Progenitor cell of endocrine pancreas (in vitro differentiated cells): ENCODE data around the gene LIPC. TPM values are rescaled to one million over a fixed set of nuclear protein-coding genes. Genes with fewer than 3 reads are reported as not detected.

Source experiments
- DNase-seq: peaks from one replicate; pipeline ENCODE4 v3.0.0; 2021; ENCODE audit warnings: low spot score; ENCODE audit not compliant: unreplicated experiment
- H3K27ac Mint-ChIP-seq: 2 replicates; pipeline ENCODE4 v1.8.0; 2021; ENCODE audit warnings: mild to moderate bottlenecking, moderate library complexity, mixed read lengths
- H3K27me3 Mint-ChIP-seq: 2 replicates; pipeline ENCODE4 v1.8.0; 2021; ENCODE audit warnings: mixed read lengths
- H3K36me3 Mint-ChIP-seq: 2 replicates; pipeline ENCODE4 v1.8.0; 2022; ENCODE audit warnings: mixed read lengths; ENCODE audit not compliant: insufficient read depth
- H3K4me1 Mint-ChIP-seq: 2 replicates; pipeline ENCODE4 v1.8.0; 2021; ENCODE audit warnings: low read depth, mixed read lengths
- H3K4me3 Mint-ChIP-seq: 2 replicates; pipeline ENCODE4 v1.8.0; 2021; ENCODE audit warnings: low read depth, mild to moderate bottlenecking, moderate library complexity, mixed read lengths
- H3K9me3 Mint-ChIP-seq: 2 replicates; pipeline ENCODE4 v1.8.0; 2021; ENCODE audit warnings: low read depth, mixed read lengths
- total RNA-seq: library from RNA; stranded (reverse); gene quantifications from 2 replicates; pipeline ENCODE4 v1.2.1, GENCODE V29; 2021
- TF ChIP-seq, protein P1 (sequence below): fragments of 200-600 bp; sonication (generic); IDR thresholded peaks from one replicate; pipeline ENCODE4 v1.5.0; 2021; ENCODE audit warnings: antibody characterized with exemption, mild to moderate bottlenecking; ENCODE audit not compliant: unreplicated experiment

Gene LIPC
- total RNA-seq, 1 donor from 2014 or later = 5.9 TPM

DNA sequence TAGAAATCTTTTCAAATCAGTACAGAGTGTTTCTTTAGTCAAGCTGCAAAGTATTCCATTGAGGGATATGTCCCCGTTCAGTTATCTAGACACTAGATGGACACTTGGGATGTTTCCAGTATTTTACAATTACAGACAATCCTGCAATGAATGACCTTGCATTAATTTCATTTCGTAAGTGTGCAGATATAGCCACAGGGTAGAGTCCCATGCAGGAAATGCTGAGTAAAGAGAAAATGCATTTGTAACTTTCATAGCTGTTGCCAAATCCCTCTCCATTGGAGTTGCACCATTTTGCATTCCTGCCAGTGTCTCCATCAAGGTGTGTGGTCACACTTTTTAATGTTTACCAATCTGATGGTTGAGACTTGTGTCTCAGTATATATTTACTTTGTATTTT lies 92.5 kb downstream of the LIPC start:
- no peak overlapping the region for H3K4me3 Mint-ChIP-seq
- H3K9me3 Mint-ChIP-seq = no peaks in the 10 kb centered on the region

DNA sequence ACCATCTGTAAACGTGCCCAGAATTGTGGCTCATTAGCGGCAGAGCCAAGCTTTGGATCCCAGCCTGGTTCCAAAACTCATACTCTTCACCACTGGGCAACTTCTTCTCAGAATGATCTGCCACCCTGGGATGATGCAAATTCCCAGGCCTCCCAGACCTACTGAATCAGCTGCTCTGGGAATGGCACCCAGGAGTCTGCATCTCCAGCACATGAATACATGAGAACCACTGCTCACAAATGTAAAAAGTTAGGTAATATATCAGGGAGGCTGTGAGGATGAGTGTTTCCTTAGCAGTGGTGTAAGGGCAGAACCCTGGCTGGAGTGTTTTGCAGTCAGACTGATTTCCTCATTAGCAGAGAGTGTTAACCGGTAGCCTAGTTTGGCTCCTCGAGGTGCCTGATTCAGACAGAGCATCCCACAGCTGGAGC lies 94.2 kb downstream of the LIPC start:
- no peak overlapping the region for H3K27ac Mint-ChIP-seq
- H3K4me1 Mint-ChIP-seq = peaks cover 18% of the 10 kb centered on the region
- H3K4me3 Mint-ChIP-seq = no peak overlapping the region
- no peak for DNase-seq
- no peaks in the 10 kb centered on the region for H3K36me3 Mint-ChIP-seq
- TF ChIP-seq, protein P1, sequence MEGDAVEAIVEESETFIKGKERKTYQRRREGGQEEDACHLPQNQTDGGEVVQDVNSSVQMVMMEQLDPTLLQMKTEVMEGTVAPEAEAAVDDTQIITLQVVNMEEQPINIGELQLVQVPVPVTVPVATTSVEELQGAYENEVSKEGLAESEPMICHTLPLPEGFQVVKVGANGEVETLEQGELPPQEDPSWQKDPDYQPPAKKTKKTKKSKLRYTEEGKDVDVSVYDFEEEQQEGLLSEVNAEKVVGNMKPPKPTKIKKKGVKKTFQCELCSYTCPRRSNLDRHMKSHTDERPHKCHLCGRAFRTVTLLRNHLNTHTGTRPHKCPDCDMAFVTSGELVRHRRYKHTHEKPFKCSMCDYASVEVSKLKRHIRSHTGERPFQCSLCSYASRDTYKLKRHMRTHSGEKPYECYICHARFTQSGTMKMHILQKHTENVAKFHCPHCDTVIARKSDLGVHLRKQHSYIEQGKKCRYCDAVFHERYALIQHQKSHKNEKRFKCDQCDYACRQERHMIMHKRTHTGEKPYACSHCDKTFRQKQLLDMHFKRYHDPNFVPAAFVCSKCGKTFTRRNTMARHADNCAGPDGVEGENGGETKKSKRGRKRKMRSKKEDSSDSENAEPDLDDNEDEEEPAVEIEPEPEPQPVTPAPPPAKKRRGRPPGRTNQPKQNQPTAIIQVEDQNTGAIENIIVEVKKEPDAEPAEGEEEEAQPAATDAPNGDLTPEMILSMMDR = no peak
- peaks cover 14% of the 10 kb centered on the region for H3K27me3 Mint-ChIP-seq
- no peaks in the 10 kb centered on the region for H3K9me3 Mint-ChIP-seq

More for the DNA sequence above, 92.5 kb downstream of the LIPC start:
- no peak for DNase-seq
- H3K36me3 Mint-ChIP-seq = no peaks in the 10 kb centered on the region
- peaks cover 27% of the 10 kb centered on the region for H3K4me1 Mint-ChIP-seq
- peaks cover 19% of the 10 kb centered on the region for H3K27me3 Mint-ChIP-seq
- no peak overlapping the region for H3K27ac Mint-ChIP-seq
- TF ChIP-seq, protein P1 = no peak

DNA sequence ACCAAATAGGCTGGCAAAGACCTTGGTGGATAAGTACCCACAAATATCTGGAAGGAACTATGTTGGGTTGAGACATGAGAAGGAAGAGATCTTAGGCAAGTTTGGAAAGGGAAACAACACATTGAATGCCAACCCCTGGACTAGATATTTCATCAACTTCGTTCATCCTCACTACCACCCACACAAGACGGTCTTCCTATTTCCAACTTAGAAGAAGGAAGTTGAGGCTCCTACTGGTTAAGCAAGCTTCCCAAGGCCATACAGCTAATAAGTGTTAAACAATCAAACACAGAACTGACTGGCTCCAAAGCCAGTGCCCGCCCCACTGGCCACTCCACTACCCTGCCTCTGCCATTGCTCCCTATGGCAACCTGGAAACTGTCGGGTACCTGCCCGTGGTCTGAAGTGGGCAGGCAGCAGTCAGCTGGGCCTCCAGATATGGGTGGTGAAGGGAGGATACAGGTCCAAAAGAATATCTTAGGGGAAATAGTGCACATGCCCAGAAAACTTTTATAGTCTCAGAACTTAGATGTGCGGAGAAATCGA lies 94.9 kb downstream of the LIPC start:
- no peak for DNase-seq
- H3K36me3 Mint-ChIP-seq = no peaks in the 10 kb centered on the region
- TF ChIP-seq, protein P1 = no peak
- H3K9me3 Mint-ChIP-seq = no peaks in the 10 kb centered on the region
- peaks cover 12% of the 10 kb centered on the region for H3K4me1 Mint-ChIP-seq
- no peak overlapping the region for H3K4me3 Mint-ChIP-seq
- H3K27ac Mint-ChIP-seq = no peak overlapping the region
- H3K27me3 Mint-ChIP-seq = peaks cover 8% of the 10 kb centered on the region

DNA sequence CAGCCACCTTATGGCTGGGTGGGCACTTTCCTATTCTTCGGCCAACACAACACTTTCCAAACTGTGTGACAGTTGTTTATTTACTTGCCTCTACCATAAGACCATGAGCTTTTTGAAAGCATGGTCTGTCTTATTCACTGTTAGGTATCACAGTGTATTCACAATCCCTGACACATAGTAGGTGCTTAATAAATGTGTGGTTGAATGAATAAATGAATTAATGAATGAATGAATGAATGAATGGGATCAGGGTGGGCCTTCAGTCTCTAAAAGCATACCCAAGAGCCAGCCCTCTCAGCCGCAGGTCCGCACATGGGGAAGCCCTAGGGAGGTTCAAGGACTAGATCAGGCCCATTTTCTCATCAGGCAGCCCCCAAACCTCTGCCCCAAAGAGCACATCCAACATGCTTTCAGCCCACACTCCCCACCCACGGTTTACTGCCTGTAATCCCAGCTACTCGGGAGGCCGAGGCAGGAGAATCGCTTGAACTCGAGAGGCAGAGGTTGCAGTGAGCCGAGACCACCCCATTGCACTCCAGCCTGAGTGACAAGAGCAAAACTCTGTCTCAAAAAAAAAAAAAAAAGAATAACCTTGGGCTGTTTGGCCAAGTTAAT lies 95.9 kb downstream of the LIPC start:
- TF ChIP-seq, protein P1 = no peak
- H3K9me3 Mint-ChIP-seq = no peaks in the 10 kb centered on the region
- peaks cover 4% of the 10 kb centered on the region for H3K27me3 Mint-ChIP-seq
- no peaks in the 10 kb centered on the region for H3K36me3 Mint-ChIP-seq
- peaks cover 12% of the 10 kb centered on the region for H3K4me1 Mint-ChIP-seq
- no peak overlapping the region for H3K27ac Mint-ChIP-seq
- H3K4me3 Mint-ChIP-seq = no peak overlapping the region
- no peak for DNase-seq

DNA sequence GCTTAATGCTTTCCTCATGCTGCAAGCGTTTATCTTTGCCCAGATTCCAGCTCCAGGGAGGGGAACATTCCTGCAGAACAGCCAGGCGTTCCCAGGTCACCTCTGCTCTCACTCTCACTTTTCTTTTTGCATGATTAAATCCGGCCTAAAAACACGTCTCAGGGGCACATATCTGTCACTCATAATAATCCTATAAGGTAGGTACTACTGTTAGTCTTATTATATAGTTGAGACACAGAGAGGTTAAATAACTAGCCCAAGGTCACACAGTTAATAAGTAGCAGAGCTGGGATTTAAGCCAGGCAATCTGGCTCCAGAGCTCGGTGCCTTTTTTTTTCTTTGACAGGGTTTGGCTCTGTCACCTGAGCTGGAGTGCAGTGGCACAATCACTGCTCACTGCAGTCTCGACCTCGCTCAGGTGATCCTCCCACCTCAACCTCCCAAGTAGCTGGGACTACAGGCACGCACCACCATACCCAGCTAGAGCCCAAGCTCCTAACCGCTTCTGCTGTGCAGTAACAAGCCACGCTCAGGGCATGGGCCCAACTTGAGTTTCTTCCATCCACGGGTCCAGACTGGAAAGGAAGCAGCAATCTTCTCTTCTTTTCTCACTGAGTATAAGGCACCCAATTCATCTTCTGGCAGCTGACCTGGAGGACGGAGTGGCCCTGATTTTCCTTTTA lies 96.5 kb downstream of the LIPC start:
- no peak overlapping the region for H3K4me3 Mint-ChIP-seq
- H3K9me3 Mint-ChIP-seq = no peaks in the 10 kb centered on the region
- H3K36me3 Mint-ChIP-seq = no peaks in the 10 kb centered on the region
- H3K27ac Mint-ChIP-seq = peak overlapping the region; percentile 81
- H3K4me1 Mint-ChIP-seq = peaks cover 11% of the 10 kb centered on the region
- no peak for DNase-seq
- H3K27me3 Mint-ChIP-seq = peaks cover under 1% of the 10 kb centered on the region
- TF ChIP-seq, protein P1 = no peak
